SK-N-SH treated with all-trans-retinoic acid at 6 μM for 48 hours (cell line): ENCODE measurements around the gene C5AR2.
"Not testable (repeated sequence)": the region's sequence is repeated elsewhere in the genome, so short reads cannot be mapped to it uniquely, and the experiment has no call there.

Experiments
- ARNTL ChIP-seq: fragments of 450-650 bp; formaldehyde crosslinking; IDR thresholded peaks from 2 replicates; pipeline ENCODE4 v1.5.0; 2020; ENCODE audit warnings: low read depth, mild to moderate bottlenecking, moderate library complexity, borderline replicate concordance
- ESRRG ChIP-seq: fragments of 250-450 bp; sonication (Bioruptor Pico); IDR thresholded peaks from 2 replicates; pipeline ENCODE4 v1.6.1; 2021; ENCODE audit warnings: mild to moderate bottlenecking
- ZC3H10 ChIP-seq: fragments of 250-450 bp; sonication (Bioruptor Pico); IDR thresholded peaks from 2 replicates; pipeline ENCODE4 v1.5.1; 2021; ENCODE audit warnings: mild to moderate bottlenecking, moderate library complexity
- ZFP3 ChIP-seq: fragments of 250-450 bp; sonication (Bioruptor Pico); IDR thresholded peaks from 2 replicates; pipeline ENCODE4 v1.5.0; 2020; ENCODE audit warnings: mild to moderate bottlenecking, moderate library complexity
- ZNF565 ChIP-seq: fragments of 450-650 bp; formaldehyde crosslinking; conservative IDR thresholded peaks from 2 replicates; pipeline ENCODE4 v1.5.0; 2020; ENCODE audit warnings: low read depth, mild to moderate bottlenecking, moderate library complexity
- ZNF8 ChIP-seq: fragments of 450-650 bp; formaldehyde crosslinking; IDR thresholded peaks from 2 replicates; pipeline ENCODE4 v1.5.0; 2020; ENCODE audit warnings: mild to moderate bottlenecking, moderate library complexity

GRCh38 chr19:47300867-47301266 lies 31.1 kb upstream of the C5AR2 start:
- not testable (repeated sequence) for TF ChIP-seq ESRRG (CRISPR knock-in tag); ZNF8 (CRISPR knock-in tag); ZFP3 (CRISPR knock-in tag); ZNF565; ARNTL (CRISPR knock-in tag); ZC3H10
